K562 (cell line): Measurements from ENCODE around the gene CCDC27. TPM values are rescaled to one million over a fixed set of nuclear protein-coding genes. Genes with fewer than 3 reads are reported as not detected.

ENCODE experiments used
- BMI1 ChIP-seq: fragments of 150-350 bp; IDR thresholded peaks from 2 replicates; pipeline ENCODE4 v1.6.1; 2014; ENCODE audit warnings: low read length
- BRCA1 ChIP-seq, 2 experiments: fragments of 450-650 bp in 1 of 2; sonication (generic) in 1 of 2; formaldehyde crosslinking in 1 of 2; IDR thresholded peaks; 2 replicates each; pipeline versions ENCODE4 v1.5.0 to v1.6.1; 2017 to 2020; ENCODE audit warnings: mild to moderate bottlenecking in 1 of 2, missing genetic modification reagents in 1 of 2
- CREB3 ChIP-seq: fragments of 450-650 bp; conservative IDR thresholded peaks from 2 replicates; pipeline ENCODE4 v1.6.1; 2016; ENCODE audit warnings: missing genetic modification characterization, low read depth, mild to moderate bottlenecking, missing compliant biosample characterization, moderate library complexity
- ETV1 ChIP-seq: fragments of 450-650 bp; conservative IDR thresholded peaks from 2 replicates; pipeline ENCODE4 v1.6.1; 2016; ENCODE audit warnings: missing genetic modification characterization, control low read depth, low read depth, missing compliant biosample characterization
- HCFC1 ChIP-seq: IDR thresholded peaks from 2 replicates; pipeline ENCODE4 v1.6.1; 2012; ENCODE audit warnings: low read depth, low read length, improper control_type of control experiment
- HOMEZ ChIP-seq: fragments of 250-450 bp; sonication (Bioruptor Pico); IDR thresholded peaks from 2 replicates; pipeline ENCODE4 v1.4.0; 2020; ENCODE audit warnings: mild to moderate bottlenecking, moderate library complexity
- KDM4B ChIP-seq, 2 experiments: fragments of 450-650 bp in 1 of 2; sonication (generic) in 1 of 2; IDR thresholded peaks; 2 replicates each; pipeline ENCODE4 v1.6.1; 2016 to 2017; ENCODE audit warnings: borderline replicate concordance in 2 of 2, antibody characterized with exemption in 1 of 2, low read depth in 1 of 2, mild to moderate bottlenecking in 1 of 2
- POLR2B ChIP-seq: fragments of 450-650 bp; IDR thresholded peaks from 2 replicates; pipeline ENCODE4 v1.6.1; 2018; ENCODE audit warnings: low read depth; ENCODE audit not compliant: partially characterized antibody
- POLR3A ChIP-seq: IDR thresholded peaks from 2 replicates; pipeline ENCODE4 v1.6.1; 2011; ENCODE audit warnings: borderline replicate concordance, mild to moderate bottlenecking, moderate library complexity; ENCODE audit not compliant: insufficient read length, insufficient read depth; ENCODE audit errors: extremely low read depth
- PRDM10 ChIP-seq: fragments of 450-650 bp; IDR thresholded peaks from 2 replicates; pipeline ENCODE4 v1.6.1; 2018; ENCODE audit not compliant: partially characterized antibody
- RBFOX2 ChIP-seq: fragments of 200-400 bp; formaldehyde crosslinking; IDR thresholded peaks from 2 replicates; pipeline ENCODE4 v1.6.1; 2017; ENCODE audit warnings: low read depth, mild to moderate bottlenecking, low read length, moderate library complexity
- RBM39 ChIP-seq: fragments of 200-400 bp; formaldehyde crosslinking; optimal IDR thresholded peaks from 2 replicates; pipeline ENCODE3; 2018; ENCODE audit warnings: low read depth, low read length
- TBP ChIP-seq: optimal IDR thresholded peaks from 2 replicates; pipeline ENCODE3; 2011; ENCODE audit warnings: low read depth, low read length, improper control_type of control experiment
- THAP7 ChIP-seq: fragments of 250-450 bp; sonication (Bioruptor Pico); IDR thresholded peaks from 2 replicates; pipeline ENCODE4 v1.5.0; 2021
- ZBTB5 ChIP-seq: fragments of 450-650 bp; IDR thresholded peaks from 2 replicates; pipeline ENCODE4 v1.6.1; 2017; ENCODE audit warnings: antibody characterized with exemption
- ZNF23 ChIP-seq: fragments of 250-450 bp; sonication (Bioruptor Pico); IDR thresholded peaks from 2 replicates; pipeline ENCODE4 v1.4.0; 2020; ENCODE audit warnings: mild to moderate bottlenecking
- ZNF696 ChIP-seq: fragments of 250-450 bp; sonication (Bioruptor Pico); conservative IDR thresholded peaks from 2 replicates; pipeline ENCODE4 v1.4.0; 2020; ENCODE audit warnings: mild to moderate bottlenecking, moderate library complexity
- ZNF77 ChIP-seq: fragments of 250-450 bp; sonication (Bioruptor Pico); IDR thresholded peaks from 2 replicates; pipeline ENCODE4 v1.5.0; 2020
- ZSCAN29 ChIP-seq: fragments of 450-650 bp; IDR thresholded peaks from 2 replicates; pipeline ENCODE4 v1.6.1; 2017
- polyA plus RNA-seq, 8 experiments: library from polyadenylated mRNA; depleted of rRNA in 4 of 8; stranded (reverse) in 5 of 8; unstranded in 3 of 8; fragments of >200 nt; fragmentation: Nextera tagmentation in 2 of 8; fragmentation: Illumina TruSeq in 1 of 8; extraction: Ambion mirVana in 2 of 8; extraction: Trizol in 1 of 8; gene quantifications; 2 replicates each; pipeline versions ENCODE4 v1.2.1 to v1.2.3, GENCODE V29; 2011 to 2014; ENCODE audit warnings: inconsistent platforms in 1 of 8, missing spikeins in 1 of 8
- total RNA-seq, 7 experiments: library from RNA; depleted of rRNA in 6 of 7; stranded (reverse); fragments of >200 nt in 6 of 7; fragmentation: Illumina TruSeq in 2 of 7; extraction: Trizol in 2 of 7; gene quantifications; 2 replicates each; pipeline versions ENCODE4 v1.2.1 to v1.2.3, GENCODE V29; 2011 to 2021; ENCODE audit warnings: low replicate concordance in 1 of 7

The CCDC27 gene
- total and polyA plus RNA-seq, 9 of the 15 experiments (the other 6 are each of a cell fraction or from before 2014, with no cell fraction given), result 0.01 to 0.04 TPM; not detected in 7

GRCh38 chr1:3746830-3747521 lies 5.3 kb upstream of the CCDC27 start (continued):
- TF ChIP-seq ZNF77 (CRISPR knock-in tag) (no peak), ZNF696 (CRISPR knock-in tag) (no peak), CREB3 (tag) (no peak), ZBTB5 (no peak), BMI1 (no peak), RBM39 (no peak), KDM4B (IDR thresholded peaks at IDR 0.05; ENCODE audit: borderline replicate concordance in 2 of 2, low read depth in 1 of 2) (peak in 1 of 2 experiments; percentile 93; a peak in 1 of 4 replicates), TBP (peak; percentile 54), ZSCAN29 (no peak), BRCA1 (IDR thresholded peaks at IDR 0.05) (no peak), BRCA1 (CRISPR knock-in tag; IDR thresholded peaks at IDR 0.05) (no peak), PRDM10 (peak; percentile 6), HCFC1 (peak; percentile 65), POLR2B (peak; percentile 42), THAP7 (CRISPR knock-in tag) (no peak), HOMEZ (CRISPR knock-in tag) (no peak), ETV1 (tag) (peak; percentile 48; the same call in 1 of the 2 replicates), ZNF23 (CRISPR knock-in tag) (no peak), POLR3A (no peak), RBFOX2 (peak; percentile 89)
